Measurements from ENCODE around the gene MAL. TPM values are rescaled to one million over a fixed set of nuclear protein-coding genes. Genes with fewer than 3 reads are reported as not detected.
A peak's percentile ranks its signal among the peaks of the same experiment; 100 is the strongest.

MAL gene
- polyA plus RNA-seq, 1 of the 3 experiments (the other 2 are of a cell fraction): not detected

GRCh38 chr2:95022309-95023221 is 2.9 kb upstream of the MAL start:
- Histone ChIP-seq H3K4me1 (ENCODE audit: control insufficient read depth in 1 of 2, insufficient read depth in 2 of 2, low read depth in 1 of 2, low read length in 1 of 2) (peaks cover 0 to 2% of the 10 kb centered on the region in 2 experiments; a peak in 1 of 4 replicates), H3K9me3 (no peaks in the 10 kb centered on the region), H3F3A (replicated peaks; ENCODE audit: insufficient read depth) (no peaks in the 10 kb centered on the region), H3K36me3 (replicated peaks in 1 of 2; ENCODE audit: control insufficient read depth in 1 of 2, insufficient read depth in 2 of 2, low read length in 1 of 2) (no peaks in the 10 kb centered on the region), H4K20me1 (ENCODE audit: insufficient read depth) (no peaks in the 10 kb centered on the region), H3K9ac (no peak overlapping the region), H3K4me3 (ENCODE audit: low read depth in 2 of 2, low read length in 1 of 2) (peak overlapping the region in 1 of 2 experiments; percentile 10; a peak in 1 of 4 replicates), H3K27me3 (ENCODE audit: insufficient read depth) (peaks cover 85% of the 10 kb centered on the region), H3K9me2 (no peaks in the 10 kb centered on the region), H2AFZ (ENCODE audit: low read depth) (no peak overlapping the region), H3K79me2 (ENCODE audit: insufficient read depth) (no peaks in the 10 kb centered on the region), H3K4me2 (no peak overlapping the region), H3K27ac (ENCODE audit: low read depth in 2 of 2, low read length in 1 of 2) (no peak overlapping the region)
- ChIA-PET POLR2A (no interaction called here), CTCF (interaction anchor here (0.7 to 6.0 kb wide), 26 partner anchors 9 to 137 kb away, joined by 3 to 61 read pairs (median 8); partner anchors contain the start of genes MRPS5 and ZNF514)
- peak; percentile 85 for DNase-seq
- 2% methylated on average over 10 of the region's 15 CpGs for WGBS (ENCODE audit: low lambda C conversion rate)
- no peak for TF ChIP-seq REST (IDR thresholded peaks at IDR 0.05; ENCODE audit: low read depth, low read length)
- no peak for TF ChIP-seq TCF12 (IDR thresholded peaks at IDR 0.05)
- TF ChIP-seq SMC3 (IDR thresholded peaks at IDR 0.05; ENCODE audit: low read depth, low read length): peak; percentile 83
- peak; percentile 86 for TF ChIP-seq CTCF (IDR thresholded peaks at IDR 0.05)
- TF ChIP-seq USF2 (IDR thresholded peaks at IDR 0.05; ENCODE audit: borderline replicate concordance, low read depth, low read length): no peak
- TF ChIP-seq POLR2AphosphoS5 (IDR thresholded peaks at IDR 0.05; ENCODE audit: low read depth, low read length): no peak
- no peak for TF ChIP-seq NFIC (IDR thresholded peaks at IDR 0.05; ENCODE audit: borderline replicate concordance)
- TF ChIP-seq PBX3 (IDR thresholded peaks at IDR 0.05): no peak
- TF ChIP-seq RAD21 (IDR thresholded peaks at IDR 0.05; ENCODE audit: low read length): peak; percentile 81
- no peak for TF ChIP-seq ELF1 (IDR thresholded peaks at IDR 0.05)

Measured in SK-N-SH (cell line).